GM21786 (cell line): Measurements from ENCODE around the gene WARS2.

Source experiments
- ATAC-seq: cut with Tn5 transposase; IDR thresholded peaks from one replicate; pipeline ENCODE4 v1.9.1; 2021; ENCODE audit not compliant: unreplicated experiment

WARS2 gene

DNA sequence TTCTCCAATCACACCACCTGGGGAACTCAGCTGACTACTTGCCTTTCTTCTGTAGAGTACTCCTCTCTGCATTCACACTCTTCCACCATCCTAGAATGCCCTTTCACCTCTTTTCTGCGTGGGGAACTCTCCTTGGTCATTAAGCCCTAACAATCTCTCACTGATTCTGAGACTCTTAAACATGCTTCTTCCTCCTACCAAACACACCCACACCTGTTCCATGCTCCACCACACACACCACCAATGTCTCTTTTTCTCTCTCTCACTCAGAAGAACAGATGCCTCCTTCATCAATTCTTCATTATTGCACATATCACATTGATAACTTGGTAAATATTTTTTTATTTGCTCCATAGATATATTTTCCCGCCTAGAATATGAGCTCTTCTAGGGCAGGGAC, 53.6 kb downstream of the WARS2 start:
- ATAC-seq, result no peak

- no peak for ATAC-seq
Measured at GRCh38 chr1:119084798-119085197, 55.7 kb downstream of the WARS2 start.

DNA sequence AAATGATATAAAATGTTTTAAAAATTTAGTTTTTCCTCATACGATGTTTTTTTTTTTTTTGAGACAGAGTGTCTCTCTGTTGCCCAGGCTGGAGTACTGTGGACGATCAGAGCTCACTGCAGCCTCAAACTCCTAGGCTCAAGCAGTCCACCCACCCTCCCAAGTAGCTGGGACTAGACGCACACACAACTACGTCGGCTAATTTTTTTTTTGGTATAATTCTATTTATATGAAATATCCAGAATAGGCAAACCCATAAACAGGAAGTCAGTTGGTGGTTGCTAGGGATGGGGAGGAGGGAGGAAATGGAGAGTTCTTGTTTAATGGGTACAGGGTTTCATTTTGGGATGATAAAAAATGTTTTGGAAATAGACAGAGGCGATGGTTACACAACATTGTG, 56.5 kb downstream of the WARS2 start:
- no peak for ATAC-seq

DNA sequence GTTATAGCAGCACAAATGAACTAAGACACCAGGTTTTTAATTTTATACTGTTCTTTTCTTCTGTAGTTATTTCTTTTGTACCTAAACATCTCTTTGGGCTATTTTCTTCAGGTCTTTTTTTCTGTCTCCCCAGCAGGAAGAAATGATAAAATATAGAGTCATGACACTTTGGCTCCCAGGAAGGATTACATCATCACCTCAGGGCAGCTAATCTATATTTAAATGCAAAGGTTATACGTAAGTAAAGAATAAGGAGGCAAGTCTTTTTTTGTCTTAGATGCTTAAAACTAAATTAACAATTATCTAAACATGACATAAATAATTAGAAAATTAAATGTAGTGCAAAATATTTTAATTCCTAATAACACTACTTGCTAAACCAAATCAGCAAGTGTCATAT, 57.0 kb downstream of the WARS2 start:
- no peak for ATAC-seq

DNA sequence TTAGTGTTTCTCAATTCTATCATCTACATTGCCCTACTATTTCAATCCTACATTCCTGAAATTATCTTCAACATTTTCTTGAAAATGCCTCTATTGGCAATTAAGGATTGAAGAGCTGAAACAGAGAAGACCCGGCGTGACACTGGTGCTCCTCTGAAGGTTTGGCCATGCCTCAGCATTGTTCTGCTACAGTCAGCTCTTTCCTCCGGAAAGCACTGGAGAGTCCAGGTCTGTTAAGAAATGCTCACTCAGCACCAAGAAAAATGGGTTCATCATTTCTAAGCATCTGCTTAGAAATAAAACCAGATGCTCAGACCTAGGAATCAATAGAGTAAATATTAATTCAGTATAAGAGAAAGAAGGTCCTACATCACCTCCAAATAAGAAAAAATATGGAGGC, 58.8 kb downstream of the WARS2 start:
- ATAC-seq, result no peak

GRCh38 chr1:119081267-119081666, 59.2 kb downstream of the WARS2 start:
- ATAC-seq, result no peak

DNA sequence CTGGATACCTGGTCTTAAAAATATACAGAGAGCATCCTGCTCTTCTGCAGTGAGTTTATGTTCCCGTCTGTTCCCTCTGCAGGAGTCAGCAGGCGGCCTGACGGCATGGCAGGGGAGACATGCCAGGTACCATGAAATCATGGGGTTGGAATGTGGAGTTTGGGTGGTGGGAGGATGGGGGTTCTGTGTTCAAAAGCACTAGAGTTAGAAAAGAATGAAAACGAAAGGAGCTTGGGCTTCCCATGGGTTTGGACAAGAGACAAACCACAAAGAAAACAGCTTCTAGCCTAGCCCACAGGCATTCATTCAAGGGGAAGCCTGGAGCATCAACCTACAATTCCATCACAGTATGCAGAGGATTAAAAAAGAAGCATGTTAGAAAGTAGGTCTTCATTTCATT, 59.9 kb downstream of the WARS2 start:
- ATAC-seq, result no peak

- no peak for ATAC-seq
Measured at GRCh38 chr1:119079881-119080280, 60.6 kb downstream of the WARS2 start.

DNA sequence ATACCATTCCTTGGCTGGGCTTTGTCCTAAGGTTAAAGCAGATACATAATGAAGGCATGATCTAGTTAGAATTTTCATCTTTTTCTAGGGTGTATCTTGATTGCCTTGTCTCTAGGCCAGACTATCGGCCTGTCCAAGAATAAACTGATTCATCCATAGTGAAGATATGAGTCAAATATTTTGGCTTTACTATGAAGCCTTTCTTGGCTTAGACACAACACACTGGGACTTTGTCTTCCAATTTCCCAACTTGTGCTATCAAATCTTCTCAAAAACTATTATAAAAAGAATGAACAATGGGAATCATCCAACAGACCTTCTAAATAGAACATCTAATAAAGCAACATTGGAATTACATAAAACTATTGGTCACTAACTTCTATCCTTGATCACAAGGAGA, 64.8 kb downstream of the WARS2 start:
- ATAC-seq, result no peak

DNA sequence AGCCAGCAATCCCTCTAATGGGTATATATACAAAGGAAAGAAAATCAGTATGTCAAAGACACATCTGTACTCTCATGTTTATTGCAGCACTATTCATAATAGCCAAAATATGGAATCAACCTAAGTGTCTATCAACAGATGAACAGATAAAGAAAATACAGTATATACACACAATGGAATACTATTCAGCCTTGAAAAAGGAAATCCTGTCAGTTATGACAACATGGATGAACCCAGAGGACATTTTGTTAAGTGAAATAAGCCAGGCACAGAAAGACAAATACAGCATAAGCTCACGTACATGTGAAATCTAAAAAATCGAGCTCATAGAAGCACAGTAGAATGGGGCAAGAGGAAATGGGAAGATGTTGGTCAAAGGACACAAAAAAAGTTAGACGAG, 69.1 kb downstream of the WARS2 start:
- ATAC-seq, result no peak

- no peak for ATAC-seq
Measured at GRCh38 chr1:119069682-119070081, 70.8 kb downstream of the WARS2 start.

- ATAC-seq, result no peak
Measured at GRCh38 chr1:119068427-119068826, 72.0 kb downstream of the WARS2 start.

GRCh38 chr1:119061700-119062099, 78.8 kb downstream of the WARS2 start:
- ATAC-seq, result no peak

- no peak for ATAC-seq
Measured at GRCh38 chr1:119055568-119055967, 84.9 kb downstream of the WARS2 start.

GRCh38 chr1:119053917-119054316, 86.5 kb downstream of the WARS2 start:
- no peak for ATAC-seq

GRCh38 chr1:119052267-119052666, 88.2 kb downstream of the WARS2 start:
- ATAC-seq, result no peak

DNA sequence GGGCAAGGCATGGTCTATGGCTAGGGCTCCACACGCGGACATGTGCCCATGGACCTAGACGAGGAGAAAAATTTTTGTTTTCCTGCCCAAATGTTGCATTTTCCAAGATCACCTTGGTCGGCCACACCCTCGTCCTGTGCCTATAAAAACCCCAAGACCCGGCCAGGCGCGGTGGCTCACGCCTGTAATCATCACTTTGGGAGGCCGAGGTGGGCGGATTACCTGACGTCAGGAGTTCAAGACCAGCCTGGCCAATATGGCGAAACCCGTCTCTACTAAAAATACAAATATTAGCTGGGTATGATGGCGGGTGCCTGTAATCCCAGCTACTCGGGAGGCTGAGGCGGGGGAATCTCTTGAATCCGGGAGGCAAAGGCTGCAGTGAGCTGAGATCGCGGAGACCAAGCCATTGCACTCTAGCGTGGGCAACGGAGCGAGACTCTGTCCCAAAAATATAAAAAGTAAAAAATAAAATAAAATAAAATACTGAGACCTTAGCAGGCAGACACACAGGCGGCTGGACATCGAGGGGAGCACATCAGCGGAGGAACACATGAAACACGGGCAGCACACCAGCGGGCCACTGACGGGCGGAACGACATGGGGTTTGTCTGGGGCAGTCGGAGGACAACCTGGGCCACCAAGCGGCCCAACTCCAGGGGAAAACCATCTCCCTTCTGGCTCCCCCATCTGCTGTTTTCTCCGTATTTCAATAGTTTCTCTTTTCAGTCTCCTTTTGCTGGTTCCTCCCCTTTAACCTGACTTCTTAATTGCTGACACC, 91.6 kb downstream of the WARS2 start:
- no peak for ATAC-seq

- no peak for ATAC-seq
Measured at GRCh38 chr1:119046785-119047438, 93.5 kb downstream of the WARS2 start.

GRCh38 chr1:119046429-119046784, 94.0 kb downstream of the WARS2 start:
- ATAC-seq, result no peak

- ATAC-seq, result no peak
Measured at GRCh38 chr1:119045096-119045746, 95.2 kb downstream of the WARS2 start.

DNA sequence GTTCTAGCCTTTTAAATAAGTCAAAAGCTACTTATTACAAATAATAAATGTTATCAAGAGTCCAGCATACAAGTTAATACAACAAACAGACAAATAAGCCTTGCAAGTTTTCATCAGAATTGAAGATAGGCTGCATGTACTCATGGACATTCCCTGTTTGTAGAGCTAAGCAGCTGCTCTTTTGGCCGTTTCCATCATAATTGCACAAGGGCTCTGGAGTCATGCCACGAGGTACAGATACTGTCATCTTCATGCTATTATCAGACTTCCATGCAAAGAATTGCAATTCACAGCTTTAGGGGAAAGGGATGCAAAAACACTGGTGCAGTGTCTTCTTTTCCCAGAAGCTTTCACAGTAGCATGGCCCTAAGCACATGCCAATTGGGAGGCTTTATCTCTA, 99.5 kb downstream of the WARS2 start:
- no peak for ATAC-seq

GRCh38 chr1:119040489-119040888, 100.0 kb downstream of the WARS2 start:
- no peak for ATAC-seq
